ENCODE results near the gene ZNF785.
"Not testable (repeated sequence)": the region's sequence is repeated elsewhere in the genome, so short reads cannot be mapped to it uniquely, and the experiment has no call there.

ZNF785 gene

DNA sequence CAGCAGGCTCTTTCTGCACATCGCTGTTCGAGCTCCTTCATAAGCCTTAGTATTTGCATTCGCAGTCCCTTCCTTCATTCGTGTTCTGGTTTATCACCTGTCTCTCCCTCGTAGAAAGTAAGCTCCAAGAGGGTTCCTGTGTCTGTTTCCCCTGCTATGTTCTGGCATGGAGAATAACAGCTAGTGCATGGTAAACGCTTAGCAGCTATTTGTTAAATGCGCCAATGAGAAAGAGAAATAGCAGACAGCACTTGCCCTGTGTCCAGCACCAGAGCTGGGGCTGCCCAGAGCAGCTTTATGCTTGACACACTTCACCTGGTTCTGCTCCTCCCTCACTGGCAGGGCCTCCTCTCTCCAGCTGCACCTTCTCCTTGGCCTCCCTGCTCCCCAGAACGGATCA, 19.5 kb downstream of the ZNF785 start:
- DNase-seq (ENCODE audit: low read depth, low spot score): no peak

GRCh38 chr16:30565526-30565925, 20.0 kb downstream of the ZNF785 start:
- no peak for DNase-seq (ENCODE audit: low read depth, low spot score)

- DNase-seq (ENCODE audit: low read depth, low spot score): no peak
Measured at GRCh38 chr16:30562021-30562420, 23.5 kb downstream of the ZNF785 start.

- DNase-seq (ENCODE audit: low read depth, low spot score): no peak
Measured at GRCh38 chr16:30561089-30561816, 24.2 kb downstream of the ZNF785 start.

DNA sequence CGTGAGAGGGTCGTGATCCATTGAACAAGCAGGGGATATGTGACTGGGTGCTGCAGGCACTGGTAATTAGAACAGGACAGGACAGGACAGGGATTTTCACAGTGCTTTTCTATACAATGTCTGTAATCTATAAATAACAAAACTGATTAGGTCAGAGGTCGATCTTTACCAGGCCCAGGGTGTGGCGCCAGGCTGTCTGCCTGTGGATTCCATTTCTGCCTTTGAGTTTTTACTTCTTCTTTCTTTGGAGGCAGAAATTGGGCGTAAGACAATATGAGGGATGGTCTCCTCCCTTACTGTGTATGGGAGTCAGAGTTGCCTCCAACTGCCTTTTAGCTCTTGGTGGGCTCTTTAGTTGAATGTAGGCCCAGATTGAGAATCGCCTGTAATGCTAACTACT, 25.8 kb downstream of the ZNF785 start:
- no peak for DNase-seq (ENCODE audit: low read depth, low spot score)

DNA sequence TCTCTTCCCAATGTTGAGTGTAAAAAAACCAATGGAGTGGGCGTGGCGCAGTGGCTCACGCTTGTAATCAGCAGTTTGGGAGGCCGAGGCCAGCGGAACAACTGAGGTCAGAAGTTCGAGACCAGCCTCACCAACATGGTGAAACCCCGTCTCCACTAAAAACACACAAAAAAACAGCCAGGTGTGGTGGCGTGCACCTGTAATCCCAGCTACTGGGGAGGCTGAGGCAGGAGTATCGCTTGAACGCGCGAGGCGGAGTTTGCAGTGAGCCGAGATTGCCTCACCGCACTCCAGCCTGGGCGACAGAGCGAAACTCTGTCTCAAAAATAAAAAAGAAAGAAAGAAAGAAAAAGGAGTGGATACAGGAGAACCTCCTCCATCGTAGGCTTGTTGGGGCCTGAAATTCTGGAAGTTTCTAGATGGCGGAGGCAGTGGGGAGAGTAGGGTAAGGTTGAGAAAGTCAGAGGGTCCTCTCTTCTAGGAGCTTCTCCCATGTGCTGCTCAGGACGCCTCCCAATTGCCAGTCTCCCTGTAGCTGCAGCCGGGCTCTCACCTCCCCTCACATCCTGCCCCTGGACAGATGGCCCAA, 26.6 kb downstream of the ZNF785 start:
- DNase-seq (ENCODE audit: low read depth, low spot score): no peak

DNA sequence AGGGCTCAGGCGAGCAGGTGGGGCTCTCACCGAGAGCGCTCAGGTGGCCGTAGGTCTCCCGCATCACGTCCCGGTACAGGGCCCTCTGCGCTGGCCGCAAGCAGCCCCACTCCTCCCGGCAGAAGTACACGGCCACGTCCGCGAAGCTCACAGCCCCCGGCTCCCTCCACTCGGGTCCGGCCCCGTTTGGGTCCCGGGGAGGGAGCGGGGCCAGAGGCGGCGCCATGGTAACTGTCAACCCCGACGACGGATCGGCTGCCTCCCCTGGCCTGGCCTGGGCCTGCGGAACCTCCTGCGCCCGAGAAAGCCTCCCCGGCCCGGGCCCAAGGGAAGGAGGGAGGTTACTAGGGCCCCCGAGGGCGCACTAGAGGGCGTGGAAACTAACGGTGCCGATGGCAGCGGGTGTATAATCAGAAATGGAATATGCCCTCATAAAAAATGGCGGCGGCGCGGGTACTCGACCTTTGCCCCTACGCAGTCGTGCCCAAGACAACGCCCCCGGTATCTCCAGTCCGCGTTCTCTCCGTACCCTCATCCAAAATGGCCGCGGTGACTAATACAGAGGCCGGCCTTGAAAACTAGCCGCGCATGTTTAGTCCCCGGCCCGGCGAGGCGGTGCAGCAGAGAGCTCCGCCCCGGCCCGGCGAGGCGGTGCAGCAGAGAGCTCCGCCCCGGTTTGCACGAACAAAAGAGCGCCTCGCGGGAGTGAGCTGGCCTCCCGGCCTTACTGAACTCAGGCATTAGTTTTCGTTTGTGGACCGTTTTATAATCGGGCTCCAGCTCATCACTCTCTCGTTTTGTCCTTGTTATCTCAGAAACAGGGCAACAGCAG, 27.3 kb downstream of the ZNF785 start, which contains the start of gene ZNF764:
Gene ZNF764, minus strand, starts transcription at position 418 of the 832 bp plus-strand sequence. Its CDS starts 192 bp downstream, at position 226.
- peak; percentile 89 for DNase-seq (ENCODE audit: low read depth, low spot score)

GRCh38 chr16:30557707-30557956, 27.9 kb downstream of the ZNF785 start:
- DNase-seq (ENCODE audit: low read depth, low spot score): no peak

GRCh38 chr16:30556125-30556473, 29.4 kb downstream of the ZNF785 start:
- DNase-seq (ENCODE audit: low read depth, low spot score): no peak

DNA sequence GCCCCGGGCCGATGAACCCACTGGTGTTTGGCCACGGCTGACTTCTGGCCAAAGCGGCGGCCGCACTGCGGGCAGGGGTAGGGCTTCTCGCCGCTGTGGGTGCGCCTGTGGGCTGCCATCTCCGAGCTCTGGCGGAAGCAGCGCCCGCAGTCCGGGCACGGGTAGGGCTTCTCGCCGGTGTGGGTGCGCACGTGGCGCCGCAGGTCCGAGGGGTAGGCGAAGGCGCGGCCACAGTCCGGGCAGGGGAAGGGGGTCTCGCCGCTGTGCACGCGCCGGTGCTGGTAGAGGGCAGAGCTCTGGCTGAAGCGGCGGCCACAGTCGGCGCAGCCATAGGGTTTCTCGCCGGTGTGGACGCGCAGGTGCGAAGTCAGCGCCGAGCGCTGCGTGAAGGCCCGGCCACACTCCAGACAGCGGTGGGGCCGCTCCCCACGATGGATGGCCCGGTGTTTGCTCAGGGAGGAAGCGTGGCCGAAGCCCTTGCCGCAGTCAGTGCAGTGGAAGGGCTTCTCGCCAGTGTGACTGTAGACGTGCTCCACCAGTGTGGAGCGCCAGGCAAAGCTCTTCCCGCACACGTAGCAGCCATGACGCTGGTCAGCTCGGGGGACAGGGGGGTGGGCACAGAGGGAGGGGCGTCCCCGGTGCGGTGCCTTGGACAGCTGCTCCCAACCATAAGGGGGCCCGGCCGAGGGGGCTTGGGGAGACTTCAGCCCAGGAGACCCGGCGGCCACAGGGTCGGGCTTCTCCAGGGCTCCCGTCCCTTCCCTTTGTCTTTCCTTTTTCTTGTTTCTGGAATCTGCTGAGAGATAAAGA, 30.0 kb downstream of the ZNF785 start:
- DNase-seq (ENCODE audit: low read depth, low spot score): no peak

GRCh38 chr16:30554557-30555314, 30.8 kb downstream of the ZNF785 start:
- no peak for DNase-seq (ENCODE audit: low read depth, low spot score)

GRCh38 chr16:30553393-30553899, 32.1 kb downstream of the ZNF785 start:
- no peak for DNase-seq (ENCODE audit: low read depth, low spot score)

GRCh38 chr16:30552956-30553355, 32.5 kb downstream of the ZNF785 start:
- no peak for DNase-seq (ENCODE audit: low read depth, low spot score)

DNA sequence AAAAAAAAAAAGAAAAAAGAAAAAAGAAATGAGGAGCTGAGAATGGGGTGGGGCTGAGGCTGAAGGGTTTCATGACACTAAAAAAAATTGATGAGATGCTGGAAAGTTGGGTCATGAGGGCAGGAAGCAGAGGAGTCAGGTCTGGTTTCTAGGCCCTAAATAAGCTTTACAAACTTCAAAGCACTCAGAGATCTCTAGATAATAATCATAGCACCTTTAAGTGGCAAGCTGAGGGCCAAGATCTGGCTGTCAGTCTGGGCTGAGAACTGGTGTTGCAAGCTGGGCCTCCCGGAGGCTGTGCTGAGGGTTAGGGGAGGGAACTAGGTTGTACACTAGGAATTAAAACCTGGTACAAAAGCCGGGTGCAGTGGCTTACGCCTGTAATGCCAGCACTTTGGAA, 33.7 kb downstream of the ZNF785 start:
- no peak for DNase-seq (ENCODE audit: low read depth, low spot score)

DNA sequence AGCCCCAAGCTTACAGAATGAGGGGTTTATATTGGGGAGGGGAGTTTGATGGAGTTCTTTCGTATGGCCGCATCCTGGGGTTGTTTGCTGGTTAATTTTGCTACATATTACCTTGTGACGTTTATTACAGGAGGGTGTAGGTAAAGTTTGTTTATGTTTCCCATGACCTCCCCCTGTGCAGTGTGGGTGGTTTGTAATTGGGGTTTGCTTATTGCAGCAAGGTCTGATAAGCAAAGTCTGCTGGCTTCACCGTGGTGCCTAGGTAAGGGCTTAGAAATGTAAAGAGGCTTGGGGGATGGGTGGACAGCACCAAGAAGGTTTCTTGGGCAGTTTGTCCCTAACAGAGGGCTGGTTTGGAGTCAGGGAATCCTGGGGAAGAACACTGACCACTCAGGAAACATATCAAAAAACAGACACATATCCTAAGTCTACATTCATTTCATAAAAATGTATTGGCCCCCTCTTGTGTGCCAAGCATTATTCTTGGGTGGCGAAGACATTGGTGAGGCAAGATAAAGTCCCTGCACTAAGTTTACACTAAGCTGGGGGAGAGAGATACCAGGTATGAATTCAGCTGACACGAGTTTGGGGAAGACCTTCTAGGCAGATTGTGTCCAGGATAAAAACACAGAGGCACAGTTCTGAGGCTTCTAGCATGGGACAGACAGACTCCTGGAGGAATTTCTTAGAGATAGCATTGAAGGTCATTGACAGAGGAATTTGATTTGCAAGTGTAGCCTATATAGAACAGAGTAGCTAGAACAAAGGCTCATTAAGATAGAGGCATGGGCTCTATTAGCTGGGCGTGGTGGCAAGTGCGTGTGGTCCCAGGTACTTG, 36.9 kb downstream of the ZNF785 start:
- no peak for DNase-seq (ENCODE audit: low read depth, low spot score)

DNA sequence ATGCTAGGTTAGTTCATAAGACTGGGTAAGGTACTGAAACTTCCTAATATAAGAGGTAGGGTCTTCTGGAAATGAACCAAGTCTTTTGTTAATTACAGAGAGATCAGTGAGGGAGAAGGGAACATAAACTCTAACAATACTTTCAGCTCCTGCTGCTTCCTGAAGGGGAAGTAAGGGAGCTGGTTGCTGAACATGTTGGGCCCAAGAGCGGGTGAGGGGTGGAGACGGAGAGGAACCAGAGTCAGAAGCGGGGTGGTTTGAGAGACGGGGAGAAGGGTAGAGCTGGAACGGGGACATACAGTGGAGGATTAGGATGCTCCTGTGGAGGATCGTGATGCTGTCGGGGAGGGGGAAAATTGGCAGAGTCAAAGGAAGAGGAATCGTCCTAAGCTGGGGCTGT, 39.4 kb downstream of the ZNF785 start:
- DNase-seq (ENCODE audit: low read depth, low spot score): no peak

GRCh38 chr16:30543067-30543466, 42.4 kb downstream of the ZNF785 start:
- no peak for DNase-seq (ENCODE audit: low read depth, low spot score)

DNA sequence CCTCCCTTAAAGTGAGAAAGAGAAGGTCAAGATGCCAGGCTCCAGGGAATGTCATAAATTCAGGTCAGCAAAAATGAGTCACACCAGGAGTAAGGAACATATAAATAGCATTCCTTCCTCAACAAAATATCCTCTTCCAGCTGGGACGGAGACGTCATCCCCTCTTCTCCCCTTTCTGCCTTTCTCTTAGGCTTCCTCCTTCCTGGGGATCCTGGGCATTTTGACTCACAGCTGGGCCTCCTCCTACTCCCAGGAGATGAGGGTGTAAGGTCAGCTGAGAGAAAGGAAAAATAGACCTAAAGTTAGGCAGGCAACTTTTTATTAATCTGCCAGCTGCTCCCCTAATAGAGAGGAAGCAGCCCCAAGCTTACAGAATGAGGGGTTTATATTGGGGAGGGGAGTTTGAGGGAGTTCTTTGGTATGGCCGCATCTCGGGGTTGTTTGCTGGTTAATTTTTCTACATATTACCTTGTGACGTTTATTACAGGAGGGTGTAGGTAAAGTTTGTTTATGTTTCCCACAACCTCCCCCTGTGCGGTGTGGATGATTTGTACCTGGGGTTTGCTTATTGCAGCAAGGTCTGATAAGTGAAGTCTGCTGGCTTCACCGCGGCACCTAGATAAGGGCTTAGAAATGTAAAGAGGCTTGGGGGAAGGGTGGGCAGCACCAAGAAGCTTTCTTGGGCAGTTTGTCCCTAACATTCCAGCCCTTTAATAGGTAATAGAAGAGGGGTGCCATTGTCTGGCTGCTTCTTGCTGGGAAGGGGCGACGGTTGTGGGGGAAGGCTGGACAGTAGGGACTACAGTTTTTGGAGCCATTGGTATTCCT, 43.8 kb downstream of the ZNF785 start:
- no peak for DNase-seq (ENCODE audit: low read depth, low spot score)

- DNase-seq (ENCODE audit: low read depth, low spot score): not testable (repeated sequence)
Measured at GRCh38 chr16:30540916-30541464, 44.5 kb downstream of the ZNF785 start.
